ENCODE data around the gene CYCS.
"Not testable (repeated sequence)": the region's sequence is repeated elsewhere in the genome, so short reads cannot be mapped to it uniquely, and the experiment has no call there.

Gene CYCS

GRCh38 chr7:25168145-25168544 is 43.1 kb upstream of the CYCS start:
- Histone ChIP-seq H3K4me3 (ENCODE audit: low read depth, low read length) (no peak overlapping the region), H3K27me3 (ENCODE audit: insufficient read depth, low read depth, severe bottlenecking) (no peaks in the 10 kb centered on the region), H3K36me3 (no peaks in the 10 kb centered on the region), H3K9me3 (ENCODE audit: severe bottlenecking) (no peaks in the 10 kb centered on the region), H3K27ac (no peak overlapping the region)
- TF ChIP-seq CTCF (IDR thresholded peaks at IDR 0.05; ENCODE audit: low read depth, low read length), result no peak
- DNase-seq, result no peak

GRCh38 chr7:25167262-25167843 is 42.3 kb upstream of the CYCS start:
- Histone ChIP-seq H3K9me3 (ENCODE audit: severe bottlenecking) (no peaks in the 10 kb centered on the region), H3K27ac (no peak overlapping the region), H3K36me3 (no peaks in the 10 kb centered on the region), H3K27me3 (ENCODE audit: insufficient read depth, low read depth, severe bottlenecking) (no peaks in the 10 kb centered on the region), H3K4me3 (ENCODE audit: low read depth, low read length) (no peak overlapping the region)
- DNase-seq, result no peak
- TF ChIP-seq CTCF (IDR thresholded peaks at IDR 0.05; ENCODE audit: low read depth, low read length), result no peak

- H3K4me3 ChIP-seq (ENCODE audit: low read depth, low read length); H3K36me3 ChIP-seq; H3K27me3 ChIP-seq (ENCODE audit: insufficient read depth, low read depth, severe bottlenecking); DNase-seq; H3K9me3 ChIP-seq (ENCODE audit: severe bottlenecking); H3K27ac ChIP-seq: not testable (repeated sequence)
Measured at GRCh38 chr7:25159983-25160596, 35.0 kb upstream of the CYCS start.

GRCh38 chr7:25158966-25159365 is 33.9 kb upstream of the CYCS start:
- Histone ChIP-seq H3K27me3 (ENCODE audit: insufficient read depth, low read depth, severe bottlenecking) (no peaks in the 10 kb centered on the region), H3K9me3 (ENCODE audit: severe bottlenecking) (no peaks in the 10 kb centered on the region), H3K4me3 (ENCODE audit: low read depth, low read length) (no peak overlapping the region), H3K27ac (no peak overlapping the region), H3K36me3 (no peaks in the 10 kb centered on the region)
- TF ChIP-seq CTCF (IDR thresholded peaks at IDR 0.05; ENCODE audit: low read depth, low read length), result no peak
- no peak for DNase-seq

- Histone ChIP-seq H3K4me3 (ENCODE audit: low read depth, low read length) (no peak overlapping the region), H3K9me3 (ENCODE audit: severe bottlenecking) (no peaks in the 10 kb centered on the region), H3K36me3 (no peaks in the 10 kb centered on the region), H3K27ac (no peak overlapping the region), H3K27me3 (ENCODE audit: insufficient read depth, low read depth, severe bottlenecking) (no peaks in the 10 kb centered on the region)
- DNase-seq, result no peak
- TF ChIP-seq CTCF (IDR thresholded peaks at IDR 0.05; ENCODE audit: low read depth, low read length), result no peak
Measured at GRCh38 chr7:25151773-25152172, 26.7 kb upstream of the CYCS start.

- DNase-seq, result no peak
- TF ChIP-seq CTCF (IDR thresholded peaks at IDR 0.05; ENCODE audit: low read depth, low read length), result no peak
- no peak overlapping the region for H3K4me3 ChIP-seq (ENCODE audit: low read depth, low read length)
- no peaks in the 10 kb centered on the region for H3K9me3 ChIP-seq (ENCODE audit: severe bottlenecking)
- no peak overlapping the region for H3K27ac ChIP-seq
- H3K27me3 ChIP-seq (ENCODE audit: insufficient read depth, low read depth, severe bottlenecking), result no peaks in the 10 kb centered on the region
- H3K36me3 ChIP-seq, result no peaks in the 10 kb centered on the region
Measured at GRCh38 chr7:25149836-25150235, 24.8 kb upstream of the CYCS start.
